ENCODE results near the gene ABR. TPM values are rescaled to one million over a fixed set of nuclear protein-coding genes. Genes with fewer than 3 reads are reported as not detected.

Gene ABR
- total RNA-seq, 6 experiments from 2014 or later: 49.3 to 58.4 (median 54.4) TPM

DNA sequence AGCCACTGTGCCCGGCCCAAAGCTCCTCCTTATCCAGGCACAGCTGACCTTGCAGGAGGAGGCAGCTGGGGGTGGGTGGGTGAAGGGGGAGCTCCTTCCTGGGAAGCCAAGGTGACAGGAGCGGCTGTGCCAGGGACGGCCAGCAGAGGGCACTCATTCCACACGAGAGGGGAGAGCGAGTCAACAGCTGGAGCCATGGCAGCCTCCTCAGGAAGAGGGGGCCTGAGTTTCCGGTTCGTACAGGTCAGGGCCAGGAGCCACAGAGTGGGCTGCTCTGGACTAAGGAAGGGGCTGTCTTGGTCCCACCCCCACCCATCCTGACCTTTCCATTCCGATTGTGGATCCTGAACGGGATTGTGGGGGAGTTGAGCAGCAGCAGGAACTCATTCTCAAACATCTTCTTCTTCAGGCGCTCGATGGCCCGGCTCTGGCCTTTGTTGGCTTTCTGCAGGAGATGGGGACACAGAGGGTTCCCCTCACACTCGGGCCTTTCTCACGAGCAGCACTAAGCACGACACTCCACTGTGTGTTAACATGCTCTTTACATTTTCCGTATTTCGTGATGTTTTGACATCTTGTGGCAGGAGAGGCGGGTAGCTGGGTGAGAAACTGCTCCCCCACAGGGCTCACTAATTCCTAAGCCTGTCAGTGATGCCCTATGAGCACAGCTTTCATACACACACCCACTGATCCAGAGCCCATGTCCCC, 121.2 kb downstream of the ABR start:
- TF ChIP-seq, protein P1, sequence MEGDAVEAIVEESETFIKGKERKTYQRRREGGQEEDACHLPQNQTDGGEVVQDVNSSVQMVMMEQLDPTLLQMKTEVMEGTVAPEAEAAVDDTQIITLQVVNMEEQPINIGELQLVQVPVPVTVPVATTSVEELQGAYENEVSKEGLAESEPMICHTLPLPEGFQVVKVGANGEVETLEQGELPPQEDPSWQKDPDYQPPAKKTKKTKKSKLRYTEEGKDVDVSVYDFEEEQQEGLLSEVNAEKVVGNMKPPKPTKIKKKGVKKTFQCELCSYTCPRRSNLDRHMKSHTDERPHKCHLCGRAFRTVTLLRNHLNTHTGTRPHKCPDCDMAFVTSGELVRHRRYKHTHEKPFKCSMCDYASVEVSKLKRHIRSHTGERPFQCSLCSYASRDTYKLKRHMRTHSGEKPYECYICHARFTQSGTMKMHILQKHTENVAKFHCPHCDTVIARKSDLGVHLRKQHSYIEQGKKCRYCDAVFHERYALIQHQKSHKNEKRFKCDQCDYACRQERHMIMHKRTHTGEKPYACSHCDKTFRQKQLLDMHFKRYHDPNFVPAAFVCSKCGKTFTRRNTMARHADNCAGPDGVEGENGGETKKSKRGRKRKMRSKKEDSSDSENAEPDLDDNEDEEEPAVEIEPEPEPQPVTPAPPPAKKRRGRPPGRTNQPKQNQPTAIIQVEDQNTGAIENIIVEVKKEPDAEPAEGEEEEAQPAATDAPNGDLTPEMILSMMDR (IDR thresholded peaks at IDR 0.05): peak; percentile 80
- Mint-ChIP-seq H3K4me3 (no peak overlapping the region), H3K9me3 (no peaks in the 10 kb centered on the region), H3K27me3 (ENCODE audit: insufficient read depth) (no peaks in the 10 kb centered on the region), H3K36me3 (ENCODE audit: low read depth) (peaks cover 14% of the 10 kb centered on the region), H3K4me1 (ENCODE audit: low read depth) (peaks cover 12% of the 10 kb centered on the region), H3K27ac (no peak overlapping the region)
- DNase-seq: peak; percentile 18

DNA sequence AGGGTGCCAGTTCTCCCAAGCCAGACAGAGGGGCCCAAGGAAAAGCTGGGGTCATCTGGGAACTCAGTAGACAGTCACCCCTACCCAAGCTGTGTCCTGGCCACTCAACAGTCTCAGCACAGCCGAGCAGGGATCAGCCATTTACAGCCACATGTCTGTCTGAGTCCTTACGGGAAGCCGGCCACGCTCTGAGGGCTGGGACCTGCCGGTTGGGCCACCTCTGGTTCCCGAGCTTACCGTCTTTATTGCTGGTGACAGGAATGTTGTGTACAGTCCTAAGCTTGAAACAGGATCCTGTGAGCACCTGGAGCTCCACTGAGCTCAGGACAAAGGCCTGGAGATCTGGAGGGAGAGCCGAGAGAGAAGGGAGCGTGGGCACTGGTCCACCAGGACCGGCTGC, 123.0 kb downstream of the ABR start:
- peaks cover 11% of the 10 kb centered on the region for H3K4me1 Mint-ChIP-seq (ENCODE audit: low read depth)
- TF ChIP-seq, protein P1 (IDR thresholded peaks at IDR 0.05): no peak

DNA sequence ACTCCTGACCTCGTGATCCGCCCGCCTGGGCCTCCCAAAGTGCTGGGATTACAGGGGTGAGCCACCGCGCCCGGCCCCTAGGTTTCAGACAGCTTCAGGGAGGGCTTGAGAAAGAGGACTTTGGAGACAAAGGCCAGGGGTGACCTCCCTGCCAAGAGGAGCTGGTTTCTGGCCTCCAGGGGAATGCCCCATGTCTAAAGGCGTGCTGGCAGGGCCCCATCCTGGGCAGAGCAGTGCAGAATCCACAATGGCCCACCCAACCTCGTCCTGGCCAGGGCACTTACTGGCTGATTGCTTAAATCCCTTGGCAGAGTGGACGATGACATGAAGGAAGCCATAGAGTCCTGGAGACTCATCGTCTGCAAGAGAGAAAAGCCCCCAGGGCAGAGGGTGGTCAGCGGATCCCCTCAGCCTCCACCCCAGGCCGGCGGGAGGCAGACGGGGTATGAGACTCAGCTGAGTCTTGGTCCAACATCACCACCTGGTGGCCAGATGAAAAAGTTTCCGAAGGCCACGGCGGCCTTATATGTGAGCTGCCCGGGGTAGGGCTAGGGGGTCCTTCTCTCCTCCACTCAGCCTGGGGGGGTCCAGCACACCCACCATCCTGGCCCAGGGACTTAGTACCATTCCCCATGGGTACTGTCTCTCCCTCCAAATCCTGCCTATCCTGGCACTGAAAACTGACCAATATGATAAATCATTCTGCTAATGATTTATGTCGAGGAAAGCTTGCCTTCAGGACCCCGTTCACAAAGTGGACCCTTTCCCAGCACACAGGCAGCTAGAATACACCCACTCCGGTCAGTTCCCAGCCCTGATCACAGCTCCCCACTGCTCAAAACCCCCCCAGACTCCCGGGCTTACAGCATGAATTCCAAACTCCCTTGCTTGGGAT, 123.8 kb downstream of the ABR start:
- peaks cover 3% of the 10 kb centered on the region for H3K4me1 Mint-ChIP-seq (ENCODE audit: low read depth)
- DNase-seq: peak; percentile 49
- peaks cover 10% of the 10 kb centered on the region for H3K36me3 Mint-ChIP-seq (ENCODE audit: low read depth)
- TF ChIP-seq, protein P1 (IDR thresholded peaks at IDR 0.05): peak; percentile 93
- H3K4me3 Mint-ChIP-seq: no peak overlapping the region
- H3K27ac Mint-ChIP-seq: no peak overlapping the region
- H3K9me3 Mint-ChIP-seq: no peaks in the 10 kb centered on the region
- H3K27me3 Mint-ChIP-seq (ENCODE audit: insufficient read depth): no peaks in the 10 kb centered on the region

More for the DNA sequence above, 123.0 kb downstream of the ABR start:
- Mint-ChIP-seq H3K27me3 (ENCODE audit: insufficient read depth) (no peaks in the 10 kb centered on the region), H3K27ac (no peak overlapping the region; the same call in 1 of the 2 replicates), H3K9me3 (no peaks in the 10 kb centered on the region), H3K4me3 (no peak overlapping the region; the same call in 1 of the 2 replicates), H3K36me3 (ENCODE audit: low read depth) (peaks cover 10% of the 10 kb centered on the region)
- no peak for DNase-seq

DNA sequence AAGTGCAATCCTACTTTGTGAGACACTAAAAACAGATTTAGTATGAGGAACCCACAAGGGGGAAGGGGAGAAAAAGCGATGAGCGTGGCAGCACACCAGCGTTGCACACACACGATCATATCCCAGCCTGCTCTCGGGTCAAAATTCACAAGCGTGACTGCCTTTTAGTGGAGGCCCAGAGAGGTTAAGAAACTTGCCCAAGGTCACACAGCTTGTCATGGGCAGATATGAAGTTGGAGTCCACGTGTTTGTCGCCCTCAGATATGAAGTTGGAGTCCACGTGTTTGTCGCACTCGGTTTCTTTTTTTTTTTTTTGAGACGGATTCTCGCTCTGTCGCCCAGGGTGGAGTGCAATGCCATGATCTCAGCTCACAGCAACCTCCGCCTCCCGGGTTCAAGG, 124.5 kb downstream of the ABR start:
- H3K9me3 Mint-ChIP-seq: no peaks in the 10 kb centered on the region
- H3K36me3 Mint-ChIP-seq (ENCODE audit: low read depth): peaks cover 10% of the 10 kb centered on the region
- no peaks in the 10 kb centered on the region for H3K27me3 Mint-ChIP-seq (ENCODE audit: insufficient read depth)
- H3K4me1 Mint-ChIP-seq (ENCODE audit: low read depth): no peaks in the 10 kb centered on the region; the same call in 1 of the 2 replicates
- TF ChIP-seq, protein P1 (IDR thresholded peaks at IDR 0.05): no peak
- H3K4me3 Mint-ChIP-seq: no peak overlapping the region
- H3K27ac Mint-ChIP-seq: no peak overlapping the region
- DNase-seq: no peak

DNA sequence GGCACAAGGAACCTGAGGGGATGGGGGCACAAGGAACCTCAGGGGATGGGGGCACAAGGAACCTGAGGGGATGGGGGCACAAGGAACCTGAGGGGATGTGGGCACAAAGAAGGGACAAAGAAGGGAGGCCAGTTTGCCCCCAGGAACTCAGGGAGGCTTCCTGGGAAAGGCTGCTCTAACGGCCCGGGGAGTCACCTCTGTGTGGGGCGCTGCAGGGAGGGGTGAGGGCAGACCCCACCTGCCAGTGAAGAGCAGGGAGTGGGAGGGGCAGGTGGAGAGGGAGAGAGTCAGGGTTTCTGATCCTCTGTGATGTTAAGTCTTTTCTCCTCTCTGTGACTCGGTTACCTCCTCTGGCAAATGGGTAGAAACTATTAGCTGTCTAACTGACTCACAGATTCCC, 125.1 kb downstream of the ABR start:
- no peak for DNase-seq
- no peaks in the 10 kb centered on the region for H3K9me3 Mint-ChIP-seq
- peaks cover 15% of the 10 kb centered on the region for H3K36me3 Mint-ChIP-seq (ENCODE audit: low read depth)
- H3K27ac Mint-ChIP-seq: no peak overlapping the region
- no peaks in the 10 kb centered on the region; the same call in 1 of the 2 replicates for H3K4me1 Mint-ChIP-seq (ENCODE audit: low read depth)
- H3K4me3 Mint-ChIP-seq: no peak overlapping the region
- no peaks in the 10 kb centered on the region for H3K27me3 Mint-ChIP-seq (ENCODE audit: insufficient read depth)
- TF ChIP-seq, protein P1 (IDR thresholded peaks at IDR 0.05): no peak

All from HFFc6 (cell line).